Panc1 (cell line): Measurements from ENCODE around the gene TRPV5.
A peak's percentile ranks its signal among the peaks of the same experiment; 100 is the strongest.

ENCODE experiments used
- POLR2AphosphoS5 ChIP-seq: IDR thresholded peaks from 2 replicates; pipeline ENCODE4 v1.6.1; 2012; ENCODE audit warnings: mild to moderate bottlenecking, low read depth, low read length, moderate library complexity
- TCF7L2 ChIP-seq: IDR thresholded peaks from 2 replicates; pipeline ENCODE4 v1.6.1; 2011; ENCODE audit warnings: mild to moderate bottlenecking, low read depth, low read length, inconsistent platforms
- TF ChIP-seq, protein P1 (sequence below): fragments of 450-650 bp; IDR thresholded peaks from 2 replicates; pipeline ENCODE4 v1.5.1; 2017; ENCODE audit warnings: mild to moderate bottlenecking
- TF ChIP-seq, protein P2 (sequence below), 2 experiments: IDR thresholded peaks; 2 replicates each; pipeline ENCODE4 v1.6.1; 2011 to 2012; ENCODE audit warnings: low read depth in 2 of 2, control low read depth in 1 of 2, low read length in 1 of 2, mild to moderate bottlenecking in 1 of 2, moderate library complexity in 1 of 2; ENCODE audit not compliant: insufficient read depth in 1 of 2

DNA sequence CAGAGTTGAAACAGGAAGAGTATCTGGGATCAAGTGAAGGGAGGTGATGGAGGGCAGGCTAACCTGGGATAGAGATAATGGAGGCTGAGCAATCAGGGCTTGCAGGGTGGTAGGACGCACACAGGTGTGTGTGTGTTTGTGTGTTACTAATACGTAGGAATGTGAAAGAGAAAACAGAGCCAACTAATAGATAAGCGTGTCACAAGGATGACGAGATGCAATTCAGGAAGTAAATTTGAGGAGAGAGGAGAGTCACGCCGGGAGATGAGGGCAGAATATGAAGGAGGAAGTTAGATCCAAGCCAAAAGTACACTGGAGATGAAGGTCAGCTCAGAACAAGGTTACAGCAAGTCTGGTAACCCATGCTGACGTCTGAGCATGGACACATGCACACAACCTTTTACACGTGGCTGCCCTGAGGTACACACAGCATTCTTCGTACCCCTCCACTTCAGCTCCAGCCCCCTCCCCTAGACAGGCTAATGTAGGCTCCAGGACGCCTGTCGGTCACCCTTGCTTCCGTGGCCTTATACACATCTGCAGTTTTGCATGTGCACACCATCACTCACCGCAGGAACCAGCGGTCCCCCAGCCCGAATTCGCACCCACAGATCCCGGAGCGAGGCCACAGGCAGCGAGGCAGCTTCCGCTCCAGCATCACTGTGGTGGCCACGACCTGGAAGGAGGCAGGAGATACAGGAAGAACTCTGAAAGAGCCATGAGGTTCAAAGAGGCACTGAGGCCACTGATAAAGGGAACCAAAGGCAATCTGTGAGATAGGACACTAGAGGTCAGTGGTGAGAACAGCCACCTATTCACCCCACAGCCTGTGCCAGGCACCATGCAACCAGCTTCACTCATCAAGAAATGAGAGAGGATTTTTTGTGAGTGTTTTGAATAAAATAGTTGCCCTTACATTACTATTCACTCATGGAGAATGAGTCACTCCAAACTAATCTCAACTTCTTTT lies 24.3 kb downstream of the TRPV5 start:
- TF ChIP-seq, protein P1, sequence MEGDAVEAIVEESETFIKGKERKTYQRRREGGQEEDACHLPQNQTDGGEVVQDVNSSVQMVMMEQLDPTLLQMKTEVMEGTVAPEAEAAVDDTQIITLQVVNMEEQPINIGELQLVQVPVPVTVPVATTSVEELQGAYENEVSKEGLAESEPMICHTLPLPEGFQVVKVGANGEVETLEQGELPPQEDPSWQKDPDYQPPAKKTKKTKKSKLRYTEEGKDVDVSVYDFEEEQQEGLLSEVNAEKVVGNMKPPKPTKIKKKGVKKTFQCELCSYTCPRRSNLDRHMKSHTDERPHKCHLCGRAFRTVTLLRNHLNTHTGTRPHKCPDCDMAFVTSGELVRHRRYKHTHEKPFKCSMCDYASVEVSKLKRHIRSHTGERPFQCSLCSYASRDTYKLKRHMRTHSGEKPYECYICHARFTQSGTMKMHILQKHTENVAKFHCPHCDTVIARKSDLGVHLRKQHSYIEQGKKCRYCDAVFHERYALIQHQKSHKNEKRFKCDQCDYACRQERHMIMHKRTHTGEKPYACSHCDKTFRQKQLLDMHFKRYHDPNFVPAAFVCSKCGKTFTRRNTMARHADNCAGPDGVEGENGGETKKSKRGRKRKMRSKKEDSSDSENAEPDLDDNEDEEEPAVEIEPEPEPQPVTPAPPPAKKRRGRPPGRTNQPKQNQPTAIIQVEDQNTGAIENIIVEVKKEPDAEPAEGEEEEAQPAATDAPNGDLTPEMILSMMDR, result peak; percentile 64
- no peak for TF ChIP-seq POLR2AphosphoS5
- TF ChIP-seq, protein P2, sequence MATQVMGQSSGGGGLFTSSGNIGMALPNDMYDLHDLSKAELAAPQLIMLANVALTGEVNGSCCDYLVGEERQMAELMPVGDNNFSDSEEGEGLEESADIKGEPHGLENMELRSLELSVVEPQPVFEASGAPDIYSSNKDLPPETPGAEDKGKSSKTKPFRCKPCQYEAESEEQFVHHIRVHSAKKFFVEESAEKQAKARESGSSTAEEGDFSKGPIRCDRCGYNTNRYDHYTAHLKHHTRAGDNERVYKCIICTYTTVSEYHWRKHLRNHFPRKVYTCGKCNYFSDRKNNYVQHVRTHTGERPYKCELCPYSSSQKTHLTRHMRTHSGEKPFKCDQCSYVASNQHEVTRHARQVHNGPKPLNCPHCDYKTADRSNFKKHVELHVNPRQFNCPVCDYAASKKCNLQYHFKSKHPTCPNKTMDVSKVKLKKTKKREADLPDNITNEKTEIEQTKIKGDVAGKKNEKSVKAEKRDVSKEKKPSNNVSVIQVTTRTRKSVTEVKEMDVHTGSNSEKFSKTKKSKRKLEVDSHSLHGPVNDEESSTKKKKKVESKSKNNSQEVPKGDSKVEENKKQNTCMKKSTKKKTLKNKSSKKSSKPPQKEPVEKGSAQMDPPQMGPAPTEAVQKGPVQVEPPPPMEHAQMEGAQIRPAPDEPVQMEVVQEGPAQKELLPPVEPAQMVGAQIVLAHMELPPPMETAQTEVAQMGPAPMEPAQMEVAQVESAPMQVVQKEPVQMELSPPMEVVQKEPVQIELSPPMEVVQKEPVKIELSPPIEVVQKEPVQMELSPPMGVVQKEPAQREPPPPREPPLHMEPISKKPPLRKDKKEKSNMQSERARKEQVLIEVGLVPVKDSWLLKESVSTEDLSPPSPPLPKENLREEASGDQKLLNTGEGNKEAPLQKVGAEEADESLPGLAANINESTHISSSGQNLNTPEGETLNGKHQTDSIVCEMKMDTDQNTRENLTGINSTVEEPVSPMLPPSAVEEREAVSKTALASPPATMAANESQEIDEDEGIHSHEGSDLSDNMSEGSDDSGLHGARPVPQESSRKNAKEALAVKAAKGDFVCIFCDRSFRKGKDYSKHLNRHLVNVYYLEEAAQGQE (IDR thresholded peaks at IDR 0.05; ENCODE audit: insufficient read depth in 1 of 2, low read depth in 2 of 2, low read length in 1 of 2), result no peak
- no peak for TF ChIP-seq TCF7L2
